ENCODE data around the gene TECTA.
"Not testable (repeated sequence)": the region's sequence is repeated elsewhere in the genome, so short reads cannot be mapped to it uniquely, and the experiment has no call there.

Gene TECTA

DNA sequence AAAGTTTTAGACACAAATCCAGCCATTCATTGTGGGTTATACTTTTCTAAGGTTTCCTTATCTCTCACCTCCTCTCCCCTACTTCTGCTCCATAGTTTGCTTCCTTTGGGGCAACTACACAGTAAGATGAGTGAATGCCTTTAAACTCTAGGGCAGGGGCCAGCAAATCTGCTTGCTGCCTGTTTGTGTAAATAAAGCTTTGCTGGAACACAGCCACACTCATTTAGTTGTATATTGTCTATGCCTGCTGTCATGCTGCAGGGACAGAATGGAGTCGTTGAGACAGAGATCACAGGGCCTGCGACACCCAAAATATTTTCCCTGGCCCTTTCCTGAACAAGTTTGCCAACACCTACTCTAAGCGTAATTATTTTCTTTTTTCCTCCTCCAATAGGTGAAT, 58.7 kb downstream of the TECTA start:
- Histone ChIP-seq H4K20me1 (ENCODE audit: insufficient read depth, low read length) (no peaks in the 10 kb centered on the region), H3K9me2 (replicated peaks; ENCODE audit: insufficient read depth, low read length) (no peaks in the 10 kb centered on the region), H3K79me2 (ENCODE audit: low read length) (no peaks in the 10 kb centered on the region), H3K9ac (ENCODE audit: low read length) (no peak overlapping the region), H3K27ac (ENCODE audit: low read length) (no peak overlapping the region), H3K4me1 (ENCODE audit: low read length) (no peaks in the 10 kb centered on the region), H3F3A (ENCODE audit: insufficient read depth, low read length) (no peaks in the 10 kb centered on the region), H3K4me2 (ENCODE audit: low read depth, low read length) (no peak overlapping the region), H2AFZ (ENCODE audit: low read length) (no peak overlapping the region), H3K4me3 (ENCODE audit: low read length) (no peak overlapping the region), H3K9me3 (replicated peaks; ENCODE audit: insufficient read depth, low read length) (no peaks in the 10 kb centered on the region), H3K27me3 (replicated peaks; ENCODE audit: insufficient read depth, low read length) (no peaks in the 10 kb centered on the region), H3K36me3 (replicated peaks; ENCODE audit: insufficient read depth, low read length) (no peaks in the 10 kb centered on the region)
- TF ChIP-seq EZH2phosphoT487 (IDR thresholded peaks at IDR 0.05; ENCODE audit: low read length) (no peak), EZH2 (optimal IDR thresholded peaks at IDR 0.05; ENCODE audit: low read depth, low read length) (no peak), CTCF (IDR thresholded peaks at IDR 0.05; ENCODE audit: low read length) (no peak)
- no peak for DNase-seq

DNA sequence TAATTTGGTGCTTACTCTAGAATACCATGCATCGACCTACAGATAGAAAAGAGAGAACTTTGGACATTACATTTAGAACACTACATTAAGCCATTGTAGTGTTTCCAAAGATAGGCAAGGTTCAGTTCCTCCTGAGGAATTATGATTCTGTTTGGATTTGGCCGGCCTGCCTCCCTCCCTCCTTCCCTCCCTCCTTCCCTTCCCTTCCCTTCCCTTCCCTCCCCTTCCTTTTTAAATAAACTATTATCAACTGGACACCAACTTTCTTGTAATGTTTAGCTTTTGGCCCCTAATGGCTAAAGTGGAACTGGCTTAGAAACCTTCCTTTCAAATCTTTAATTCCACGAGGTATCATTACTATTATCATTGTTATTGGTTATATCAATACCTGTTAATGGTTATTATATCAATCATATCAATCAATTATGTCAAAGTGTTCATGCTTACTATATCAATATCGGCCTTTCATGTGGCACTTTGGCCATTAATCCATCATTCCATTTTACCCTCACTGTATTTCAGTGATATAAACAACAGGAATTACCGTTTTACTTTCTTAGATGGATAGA, 60.4 kb downstream of the TECTA start:
- H3K4me2 ChIP-seq (ENCODE audit: low read depth, low read length), result no peak overlapping the region
- H3K9me2 ChIP-seq (replicated peaks; ENCODE audit: insufficient read depth, low read length), result no peaks in the 10 kb centered on the region
- H3K27me3 ChIP-seq (replicated peaks; ENCODE audit: insufficient read depth, low read length), result no peaks in the 10 kb centered on the region
- no peak overlapping the region for H3K4me3 ChIP-seq (ENCODE audit: low read length)
- H3K79me2 ChIP-seq (ENCODE audit: low read length), result no peaks in the 10 kb centered on the region
- no peaks in the 10 kb centered on the region for H3K36me3 ChIP-seq (replicated peaks; ENCODE audit: insufficient read depth, low read length)
- no peak for TF ChIP-seq EZH2 (optimal IDR thresholded peaks at IDR 0.05; ENCODE audit: low read depth, low read length)
- TF ChIP-seq CTCF (IDR thresholded peaks at IDR 0.05; ENCODE audit: low read length), result no peak
- TF ChIP-seq EZH2phosphoT487 (IDR thresholded peaks at IDR 0.05; ENCODE audit: low read length), result no peak
- H2AFZ ChIP-seq (ENCODE audit: low read length), result no peak overlapping the region
- no peaks in the 10 kb centered on the region for H4K20me1 ChIP-seq (ENCODE audit: insufficient read depth, low read length)
- H3K27ac ChIP-seq (ENCODE audit: low read length), result no peak overlapping the region
- DNase-seq, result no peak
- H3F3A ChIP-seq (ENCODE audit: insufficient read depth, low read length), result no peaks in the 10 kb centered on the region
- no peaks in the 10 kb centered on the region for H3K4me1 ChIP-seq (ENCODE audit: low read length)
- no peak overlapping the region for H3K9ac ChIP-seq (ENCODE audit: low read length)
- H3K9me3 ChIP-seq (replicated peaks; ENCODE audit: insufficient read depth, low read length), result no peaks in the 10 kb centered on the region

GRCh38 chr11:121163658-121164308, 62.7 kb downstream of the TECTA start:
- Histone ChIP-seq H3K79me2 (ENCODE audit: low read length) (no peaks in the 10 kb centered on the region), H3K9me2 (replicated peaks; ENCODE audit: insufficient read depth, low read length) (no peaks in the 10 kb centered on the region), H2AFZ (ENCODE audit: low read length) (no peak overlapping the region), H3K27me3 (replicated peaks; ENCODE audit: insufficient read depth, low read length) (no peaks in the 10 kb centered on the region), H3K4me2 (ENCODE audit: low read depth, low read length) (no peak overlapping the region), H3F3A (ENCODE audit: insufficient read depth, low read length) (no peaks in the 10 kb centered on the region), H3K9me3 (replicated peaks; ENCODE audit: insufficient read depth, low read length) (no peaks in the 10 kb centered on the region), H3K4me1 (ENCODE audit: low read length) (no peaks in the 10 kb centered on the region), H3K9ac (ENCODE audit: low read length) (no peak overlapping the region), H3K4me3 (ENCODE audit: low read length) (no peak overlapping the region), H3K27ac (ENCODE audit: low read length) (no peak overlapping the region), H4K20me1 (ENCODE audit: insufficient read depth, low read length) (no peaks in the 10 kb centered on the region), H3K36me3 (replicated peaks; ENCODE audit: insufficient read depth, low read length) (no peaks in the 10 kb centered on the region)
- TF ChIP-seq EZH2phosphoT487 (IDR thresholded peaks at IDR 0.05; ENCODE audit: low read length) (no peak), CTCF (IDR thresholded peaks at IDR 0.05; ENCODE audit: low read length) (no peak), EZH2 (optimal IDR thresholded peaks at IDR 0.05; ENCODE audit: low read depth, low read length) (no peak)
- DNase-seq, result no peak

- H3K9me3 ChIP-seq (replicated peaks; ENCODE audit: insufficient read depth, low read length); H3K27ac ChIP-seq (ENCODE audit: low read length); H3K9me2 ChIP-seq (replicated peaks; ENCODE audit: insufficient read depth, low read length); H3K79me2 ChIP-seq (ENCODE audit: low read length); H3K4me1 ChIP-seq (ENCODE audit: low read length); H3K27me3 ChIP-seq (replicated peaks; ENCODE audit: insufficient read depth, low read length); H3K36me3 ChIP-seq (replicated peaks; ENCODE audit: insufficient read depth, low read length); H3K4me2 ChIP-seq (ENCODE audit: low read depth, low read length); H3K9ac ChIP-seq (ENCODE audit: low read length); H2AFZ ChIP-seq (ENCODE audit: low read length); H4K20me1 ChIP-seq (ENCODE audit: insufficient read depth, low read length); DNase-seq; H3K4me3 ChIP-seq (ENCODE audit: low read length); H3F3A ChIP-seq (ENCODE audit: insufficient read depth, low read length): not testable (repeated sequence)
Observed at GRCh38 chr11:121177629-121178028, 76.6 kb downstream of the TECTA start.

Measured in MM.1S (cell line).